Nephron (organoid): Measurements from ENCODE around the gene PCBD1.
A peak's percentile ranks its signal among the peaks of the same experiment; 100 is the strongest.

Source experiments
- H3K27ac Mint-ChIP-seq, 3 experiments: 2 replicates each; pipeline ENCODE4 v1.8.0; 2020; ENCODE audit warnings: mixed read lengths in 3 of 3, mild to moderate bottlenecking in 2 of 3, moderate library complexity in 1 of 3
- H3K27me3 Mint-ChIP-seq: 2 replicates; pipeline ENCODE4 v1.8.0; 2021; ENCODE audit warnings: low read depth, mild to moderate bottlenecking, moderate library complexity, mixed read lengths
- H3K36me3 Mint-ChIP-seq: 2 replicates; pipeline ENCODE4 v1.8.0; 2020; ENCODE audit warnings: low read depth, mixed read lengths
- H3K4me1 Mint-ChIP-seq: 2 replicates; pipeline ENCODE4 v1.8.0; 2020; ENCODE audit warnings: mixed read lengths
- H3K4me3 Mint-ChIP-seq, 3 experiments: 2 replicates each; pipeline ENCODE4 v1.8.0; 2020; ENCODE audit warnings: mild to moderate bottlenecking in 3 of 3, mixed read lengths in 3 of 3, moderate library complexity in 2 of 3
- H3K9me3 Mint-ChIP-seq: 2 replicates; pipeline ENCODE4 v1.8.0; 2020; ENCODE audit warnings: mixed read lengths
- CTCF ChIP-seq, 3 experiments: fragments of 200-600 bp; sonication (generic); IDR thresholded peaks; one replicate each; pipeline ENCODE4 v1.5.0; 2021; ENCODE audit warnings: antibody characterized with exemption in 3 of 3; ENCODE audit not compliant: unreplicated experiment in 3 of 3

The PCBD1 gene

GRCh38 chr10:70902661-70903261 is 14.4 kb upstream of the PCBD1 start:
- H3K4me1 Mint-ChIP-seq = peaks cover 18% of the 10 kb centered on the region
- H3K4me3 Mint-ChIP-seq = no peak overlapping the region
- H3K9me3 Mint-ChIP-seq = no peaks in the 10 kb centered on the region
- peak overlapping the region in 1 of 3 experiments; percentile 32 for H3K27ac Mint-ChIP-seq
- H3K27me3 Mint-ChIP-seq = peaks cover 23% of the 10 kb centered on the region
- no peaks in the 10 kb centered on the region for H3K36me3 Mint-ChIP-seq
- no peak for TF ChIP-seq CTCF (IDR thresholded peaks at IDR 0.05; ENCODE audit: unreplicated experiment in 3 of 3)

GRCh38 chr10:70901276-70901878 is 13.0 kb upstream of the PCBD1 start:
- H3K4me3 Mint-ChIP-seq = no peak overlapping the region
- H3K27me3 Mint-ChIP-seq = peaks cover 18% of the 10 kb centered on the region
- TF ChIP-seq CTCF (IDR thresholded peaks at IDR 0.05; ENCODE audit: unreplicated experiment in 3 of 3) = no peak
- H3K36me3 Mint-ChIP-seq = no peaks in the 10 kb centered on the region
- H3K4me1 Mint-ChIP-seq = peaks cover 8% of the 10 kb centered on the region
- H3K9me3 Mint-ChIP-seq = no peaks in the 10 kb centered on the region
- no peak overlapping the region for H3K27ac Mint-ChIP-seq

- H3K36me3 Mint-ChIP-seq = no peaks in the 10 kb centered on the region
- H3K27ac Mint-ChIP-seq = no peak overlapping the region
- no peak for TF ChIP-seq CTCF (IDR thresholded peaks at IDR 0.05; ENCODE audit: unreplicated experiment in 3 of 3)
- H3K4me3 Mint-ChIP-seq = no peak overlapping the region
- peaks cover 8% of the 10 kb centered on the region for H3K4me1 Mint-ChIP-seq
- peaks cover 4% of the 10 kb centered on the region for H3K27me3 Mint-ChIP-seq
- no peaks in the 10 kb centered on the region for H3K9me3 Mint-ChIP-seq
These were observed 10.7 kb upstream of the PCBD1 start for GRCh38 chr10:70899096-70899495.

GRCh38 chr10:70898687-70899086 is 10.3 kb upstream of the PCBD1 start:
- peaks cover 8% of the 10 kb centered on the region for H3K4me1 Mint-ChIP-seq
- peaks cover 4% of the 10 kb centered on the region for H3K27me3 Mint-ChIP-seq
- no peak overlapping the region for H3K4me3 Mint-ChIP-seq
- H3K27ac Mint-ChIP-seq = no peak overlapping the region
- H3K9me3 Mint-ChIP-seq = no peaks in the 10 kb centered on the region
- H3K36me3 Mint-ChIP-seq = no peaks in the 10 kb centered on the region
- no peak for TF ChIP-seq CTCF (IDR thresholded peaks at IDR 0.05; ENCODE audit: unreplicated experiment in 3 of 3)

GRCh38 chr10:70896551-70896950 is 8.2 kb upstream of the PCBD1 start:
- Mint-ChIP-seq H3K27me3 (no peaks in the 10 kb centered on the region), H3K36me3 (no peaks in the 10 kb centered on the region), H3K4me3 (no peak overlapping the region), H3K27ac (no peak overlapping the region), H3K9me3 (no peaks in the 10 kb centered on the region), H3K4me1 (peaks cover 14% of the 10 kb centered on the region)
- TF ChIP-seq CTCF (IDR thresholded peaks at IDR 0.05; ENCODE audit: unreplicated experiment in 3 of 3) = no peak

- no peak for TF ChIP-seq CTCF (IDR thresholded peaks at IDR 0.05; ENCODE audit: unreplicated experiment in 3 of 3)
- no peaks in the 10 kb centered on the region for H3K36me3 Mint-ChIP-seq
These were observed 6.1 kb upstream of the PCBD1 start for GRCh38 chr10:70894416-70894815.

More at GRCh38 chr10:70894416-70894815, 6.1 kb upstream of the PCBD1 start:
- Mint-ChIP-seq H3K4me1 (peaks cover 28% of the 10 kb centered on the region), H3K4me3 (no peak overlapping the region), H3K27me3 (no peaks in the 10 kb centered on the region), H3K27ac (no peak overlapping the region), H3K9me3 (no peaks in the 10 kb centered on the region)
